IPS-18a (cell line): ENCODE measurements around the gene C1orf198.

Source experiments
- H3K27ac ChIP-seq: one replicate; pipeline ENCODE4 v1.5.1; 2013; ENCODE audit warnings: low read length
- H3K27me3 ChIP-seq: one replicate; pipeline ENCODE4 v1.6.1; 2013; ENCODE audit warnings: mild to moderate bottlenecking, low read length; ENCODE audit not compliant: control insufficient read depth, insufficient read depth
- H3K36me3 ChIP-seq: one replicate; pipeline ENCODE4 v1.6.1; 2013; ENCODE audit warnings: low read depth, low read length; ENCODE audit not compliant: control insufficient read depth
- H3K4me1 ChIP-seq: one replicate; pipeline ENCODE4 v1.6.1; 2013; ENCODE audit warnings: low read depth, low read length; ENCODE audit not compliant: control insufficient read depth
- H3K4me3 ChIP-seq: one replicate; pipeline ENCODE4 v1.5.1; 2013; ENCODE audit warnings: low read length
- H3K9ac ChIP-seq: one replicate; pipeline ENCODE4 v1.6.1; 2013; ENCODE audit warnings: mild to moderate bottlenecking, low read length, moderate library complexity
- H3K9me3 ChIP-seq: one replicate; pipeline ENCODE4 v1.6.1; 2013; ENCODE audit warnings: low read depth, low read length; ENCODE audit not compliant: control insufficient read depth

The C1orf198 gene

DNA sequence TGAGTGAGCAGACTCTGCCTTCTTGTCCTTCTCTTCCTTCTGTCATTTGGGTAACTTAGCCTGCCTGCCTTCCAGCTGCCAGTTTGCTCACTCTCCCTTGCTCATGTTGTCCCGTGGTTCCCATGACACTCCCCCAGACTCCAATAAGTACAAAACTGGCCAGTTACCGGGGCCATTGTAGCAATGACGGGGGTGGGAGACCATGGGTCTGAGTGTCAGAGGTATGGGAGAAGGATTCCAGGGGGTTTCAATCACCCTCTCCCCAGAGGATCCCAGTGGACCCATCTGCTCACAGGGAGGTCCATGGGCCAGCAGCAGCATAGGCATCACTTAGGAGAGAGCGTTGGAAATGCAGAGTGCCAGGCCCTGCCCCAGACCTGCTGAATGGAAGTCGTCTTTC lies 69.8 kb downstream of the C1orf198 start:
- no peaks in the 10 kb centered on the region for H3K9me3 ChIP-seq
- H3K9ac ChIP-seq: no peak overlapping the region
- H3K4me3 ChIP-seq: no peak overlapping the region
- H3K27me3 ChIP-seq: peaks cover 8% of the 10 kb centered on the region
- no peaks in the 10 kb centered on the region for H3K36me3 ChIP-seq
- H3K27ac ChIP-seq: no peak overlapping the region
- no peaks in the 10 kb centered on the region for H3K4me1 ChIP-seq

DNA sequence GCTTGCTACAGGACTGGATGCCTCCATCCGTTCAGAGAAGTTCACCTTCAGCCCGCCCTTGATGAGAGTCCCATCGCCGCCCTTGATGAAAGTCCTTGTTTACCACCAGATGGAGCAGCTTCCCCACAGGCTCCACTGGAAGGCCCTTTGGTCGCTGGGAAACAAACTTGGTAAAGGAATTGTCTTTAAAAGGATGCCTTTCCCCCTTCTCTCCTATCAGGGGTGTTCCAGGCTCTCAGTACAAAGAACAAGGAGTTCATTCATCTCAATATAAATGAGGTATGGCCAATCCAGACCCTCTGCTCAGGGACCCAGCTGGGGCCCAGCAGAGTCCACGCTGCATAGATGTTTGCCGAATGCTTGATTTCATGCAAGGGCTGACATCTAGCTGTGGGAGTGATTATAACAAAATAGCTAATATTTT lies 70.4 kb downstream of the C1orf198 start:
- H3K9ac ChIP-seq: no peak overlapping the region
- H3K36me3 ChIP-seq: no peaks in the 10 kb centered on the region
- H3K4me3 ChIP-seq: no peak overlapping the region
- no peaks in the 10 kb centered on the region for H3K4me1 ChIP-seq
- no peak overlapping the region for H3K27ac ChIP-seq
- no peaks in the 10 kb centered on the region for H3K9me3 ChIP-seq
- H3K27me3 ChIP-seq: peaks cover 8% of the 10 kb centered on the region

DNA sequence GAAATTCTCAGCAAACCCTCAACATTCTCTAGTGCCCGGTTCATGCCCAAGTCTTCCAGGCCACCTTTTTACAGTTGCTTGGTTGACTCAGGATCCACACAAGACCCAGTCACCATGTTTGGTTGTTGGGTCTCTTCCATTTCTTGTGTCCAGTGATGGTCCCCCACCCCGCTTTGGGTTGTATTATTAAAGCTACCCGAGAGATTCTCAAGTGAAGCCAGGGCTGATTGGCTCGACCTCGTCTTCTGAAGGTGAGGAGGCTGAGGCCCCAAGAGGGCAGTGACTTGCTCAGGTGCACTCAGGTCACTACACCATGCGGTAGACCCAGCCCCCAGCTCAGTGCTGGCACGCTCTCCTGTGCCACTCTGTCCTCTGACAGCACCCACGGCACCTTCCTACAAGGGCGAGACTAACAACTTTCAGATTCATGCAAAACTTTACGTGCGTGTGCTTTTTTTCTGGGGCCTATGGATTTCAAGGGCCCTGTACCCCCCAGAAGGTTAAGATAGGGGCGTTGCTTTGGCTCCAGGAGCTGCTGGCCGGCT lies 70.9 kb downstream of the C1orf198 start:
- no peak overlapping the region for H3K4me3 ChIP-seq
- H3K27me3 ChIP-seq: peaks cover 8% of the 10 kb centered on the region
- H3K9ac ChIP-seq: no peak overlapping the region
- H3K27ac ChIP-seq: no peak overlapping the region
- H3K4me1 ChIP-seq: no peaks in the 10 kb centered on the region
- no peaks in the 10 kb centered on the region for H3K9me3 ChIP-seq
- no peaks in the 10 kb centered on the region for H3K36me3 ChIP-seq

DNA sequence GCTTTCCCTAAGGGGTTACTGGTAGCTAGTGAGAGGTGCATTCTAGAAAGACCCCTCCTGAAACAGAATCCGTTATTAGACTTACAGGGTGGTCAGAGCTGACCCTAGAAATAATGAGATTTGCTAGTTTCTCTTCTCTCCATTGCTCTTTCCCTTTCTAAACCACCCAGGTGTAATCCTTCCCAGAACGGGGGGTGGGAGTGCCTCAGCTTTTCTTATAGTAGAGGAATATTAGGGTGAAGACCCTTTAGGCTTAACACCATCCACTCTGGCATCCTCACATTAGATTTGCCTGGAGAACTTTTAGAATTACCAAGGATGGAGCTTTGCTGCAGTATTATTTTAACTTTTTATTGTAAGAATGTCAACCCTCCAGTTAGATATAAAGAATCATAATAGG lies 71.7 kb downstream of the C1orf198 start:
- peaks cover 8% of the 10 kb centered on the region for H3K27me3 ChIP-seq
- H3K4me1 ChIP-seq: no peaks in the 10 kb centered on the region
- no peaks in the 10 kb centered on the region for H3K9me3 ChIP-seq
- H3K4me3 ChIP-seq: no peak overlapping the region
- no peak overlapping the region for H3K9ac ChIP-seq
- no peaks in the 10 kb centered on the region for H3K36me3 ChIP-seq
- no peak overlapping the region for H3K27ac ChIP-seq

DNA sequence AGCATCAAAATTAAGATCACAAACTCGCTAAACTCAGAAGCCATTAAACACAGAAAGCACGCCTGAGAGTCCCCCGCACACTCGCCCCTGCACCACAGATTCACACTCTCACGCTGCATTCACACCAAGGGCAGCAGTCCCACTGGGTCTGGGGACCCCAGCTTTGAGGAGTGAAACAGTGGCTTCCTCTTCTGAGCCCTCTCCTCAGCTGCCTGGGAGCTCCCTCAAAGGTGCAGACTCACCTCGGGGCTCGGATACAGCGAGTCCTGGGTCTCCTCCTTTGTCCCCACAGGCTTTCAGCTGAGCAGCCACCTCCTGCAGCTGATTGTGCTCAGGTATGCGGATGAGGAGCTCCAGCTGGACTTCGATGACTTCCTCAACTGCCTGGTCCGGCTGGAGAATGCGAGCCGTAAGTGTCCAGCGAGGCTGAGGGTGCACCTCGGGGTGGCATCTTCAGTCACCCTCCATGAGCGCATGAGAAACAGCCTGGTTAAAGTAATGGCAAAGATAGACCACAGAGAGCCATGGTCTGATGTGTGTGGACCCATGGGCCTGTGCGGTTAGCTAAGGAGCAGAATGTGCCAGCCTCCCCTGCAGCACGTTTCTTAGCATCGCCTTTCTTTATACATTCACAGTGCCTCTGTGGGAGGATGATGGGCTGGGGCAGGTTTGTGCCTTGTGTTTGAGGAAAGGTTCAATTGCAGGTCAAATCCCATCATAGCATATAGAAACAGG lies 73.3 kb downstream of the C1orf198 start:
- Histone ChIP-seq H3K9ac (no peak overlapping the region), H3K27ac (no peak overlapping the region), H3K36me3 (no peaks in the 10 kb centered on the region), H3K9me3 (no peaks in the 10 kb centered on the region), H3K4me3 (no peak overlapping the region), H3K4me1 (no peaks in the 10 kb centered on the region), H3K27me3 (peaks cover 10% of the 10 kb centered on the region)

DNA sequence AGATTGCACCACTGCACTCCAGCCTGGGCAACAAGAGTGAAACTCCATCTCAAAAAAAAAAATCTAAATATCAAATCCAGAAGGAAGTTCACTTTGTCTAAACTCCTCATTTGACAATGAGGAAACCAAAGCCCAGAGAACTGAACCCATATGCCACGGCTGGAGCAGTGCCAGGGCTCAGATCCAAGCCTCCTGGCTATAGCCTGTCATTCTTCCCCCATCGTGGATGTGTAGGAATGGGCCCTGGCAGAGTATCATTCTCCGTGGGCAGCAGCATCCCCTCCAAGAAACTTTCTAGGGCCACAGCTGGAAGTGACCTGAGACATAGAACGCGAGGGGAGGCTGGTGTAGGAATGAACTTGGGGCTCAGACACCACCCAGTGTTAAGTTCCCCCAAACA lies 73.9 kb downstream of the C1orf198 start:
- no peak overlapping the region for H3K4me3 ChIP-seq
- no peaks in the 10 kb centered on the region for H3K36me3 ChIP-seq
- no peaks in the 10 kb centered on the region for H3K9me3 ChIP-seq
- no peak overlapping the region for H3K9ac ChIP-seq
- no peaks in the 10 kb centered on the region for H3K4me1 ChIP-seq
- peaks cover 16% of the 10 kb centered on the region for H3K27me3 ChIP-seq
- H3K27ac ChIP-seq: no peak overlapping the region

DNA sequence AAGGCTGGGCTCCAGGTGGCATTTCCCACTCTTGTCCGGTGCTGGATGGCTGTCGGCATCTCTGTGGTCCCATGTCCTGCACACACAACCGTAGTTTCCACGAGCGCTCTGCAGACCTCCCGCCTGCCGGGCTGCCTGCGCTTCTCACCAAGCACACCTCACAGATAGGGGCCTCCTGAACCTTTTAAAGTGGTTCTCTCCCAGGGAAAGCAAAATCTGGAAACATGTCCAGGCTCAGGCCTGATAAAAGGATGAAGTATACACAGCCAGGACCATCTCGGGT lies 74.9 kb downstream of the C1orf198 start:
- H3K4me1 ChIP-seq: no peaks in the 10 kb centered on the region
- H3K27me3 ChIP-seq: peaks cover 26% of the 10 kb centered on the region
- no peaks in the 10 kb centered on the region for H3K36me3 ChIP-seq
- no peak overlapping the region for H3K9ac ChIP-seq
- H3K4me3 ChIP-seq: no peak overlapping the region
- no peak overlapping the region for H3K27ac ChIP-seq
- no peaks in the 10 kb centered on the region for H3K9me3 ChIP-seq

DNA sequence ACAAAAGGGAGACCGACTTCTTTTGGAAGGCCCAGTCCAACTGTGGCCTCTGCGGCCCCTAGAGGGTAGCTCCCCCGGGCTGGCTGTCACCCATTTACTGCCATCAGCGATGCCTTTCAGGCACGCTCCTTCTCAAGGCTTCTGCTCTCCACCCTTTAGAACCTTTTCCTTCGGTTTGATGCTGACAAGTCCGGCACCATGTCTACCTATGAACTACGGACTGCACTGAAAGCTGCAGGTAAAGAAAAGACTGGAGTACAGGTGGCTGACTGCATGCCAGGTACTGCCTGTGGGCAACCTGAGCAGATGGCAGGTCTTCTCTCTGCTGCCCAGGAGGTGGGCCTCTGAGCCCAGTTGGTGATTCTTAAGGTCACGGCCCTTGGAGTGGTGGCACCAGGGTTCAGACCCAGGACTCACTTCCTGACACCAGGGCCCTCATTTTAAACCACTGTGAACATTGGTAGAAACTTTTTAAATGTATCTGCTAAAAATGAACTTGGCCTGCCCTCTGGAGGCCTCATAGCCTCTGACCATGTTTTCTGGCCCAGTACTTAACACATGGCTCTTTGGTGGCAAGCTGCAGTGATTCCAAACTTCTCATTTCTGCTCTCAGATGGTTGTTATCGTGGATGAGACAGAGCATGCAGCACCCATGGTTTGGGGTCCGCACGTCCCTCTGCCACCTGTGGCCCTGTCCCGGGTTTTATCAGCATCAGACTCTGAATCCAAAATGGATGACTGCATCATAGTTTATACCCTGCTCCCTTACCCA lies 75.4 kb downstream of the C1orf198 start:
- Histone ChIP-seq H3K27me3 (peaks cover 31% of the 10 kb centered on the region), H3K4me3 (no peak overlapping the region), H3K36me3 (no peaks in the 10 kb centered on the region), H3K9ac (no peak overlapping the region), H3K27ac (no peak overlapping the region), H3K4me1 (no peaks in the 10 kb centered on the region), H3K9me3 (no peaks in the 10 kb centered on the region)

DNA sequence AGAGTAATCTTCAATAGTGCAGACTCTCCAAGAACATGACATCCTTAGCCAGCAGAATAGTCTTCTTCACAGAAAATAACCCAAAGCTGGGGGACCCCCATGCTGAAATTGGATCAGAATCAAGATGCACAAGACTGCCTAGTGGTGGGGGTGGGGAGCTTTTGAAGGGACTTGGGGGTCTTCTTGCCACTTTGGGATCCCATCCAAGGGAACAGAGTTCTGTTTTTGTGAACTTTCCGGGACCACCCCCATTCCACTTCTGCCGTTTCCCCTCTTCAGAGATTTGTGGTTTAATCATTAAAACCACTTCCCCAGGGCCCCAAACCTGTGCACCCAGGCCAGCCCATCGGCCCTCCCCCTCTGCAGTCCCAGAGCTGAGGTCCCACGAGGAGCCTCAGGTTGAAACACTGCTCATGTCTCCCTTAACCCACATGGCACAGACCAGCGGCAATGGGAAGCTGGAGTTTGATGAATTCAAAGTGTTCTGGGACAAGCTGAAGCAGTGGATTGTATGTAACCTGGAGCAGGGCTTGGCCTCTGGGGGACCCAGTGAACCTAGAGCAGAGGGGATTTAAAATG lies 76.2 kb downstream of the C1orf198 start:
- H3K9me3 ChIP-seq: no peaks in the 10 kb centered on the region
- H3K36me3 ChIP-seq: no peaks in the 10 kb centered on the region
- H3K9ac ChIP-seq: no peak overlapping the region
- H3K27me3 ChIP-seq: peaks cover 33% of the 10 kb centered on the region
- no peaks in the 10 kb centered on the region for H3K4me1 ChIP-seq
- no peak overlapping the region for H3K4me3 ChIP-seq
- H3K27ac ChIP-seq: no peak overlapping the region

DNA sequence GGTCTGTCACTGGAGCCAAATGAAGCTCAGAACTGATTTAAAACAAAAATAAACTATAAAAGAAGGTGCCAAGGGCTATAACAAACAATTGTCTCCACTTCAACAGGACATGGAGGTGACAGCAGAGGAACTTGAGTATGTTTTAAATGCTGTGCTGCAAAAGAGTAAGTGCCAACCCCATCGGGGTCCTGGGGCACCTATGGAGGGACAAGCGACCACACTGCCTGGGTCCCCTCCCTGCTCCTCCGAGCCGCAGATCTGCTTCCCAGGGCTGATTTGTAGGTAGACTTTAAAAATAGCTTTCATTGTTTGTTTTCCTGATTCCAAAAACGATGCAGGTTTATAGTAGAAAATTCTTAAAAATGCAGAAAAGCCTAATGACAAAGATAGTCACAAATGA lies 78.3 kb downstream of the C1orf198 start:
- no peak overlapping the region for H3K4me3 ChIP-seq
- H3K27me3 ChIP-seq: peaks cover 51% of the 10 kb centered on the region
- no peaks in the 10 kb centered on the region for H3K9me3 ChIP-seq
- H3K4me1 ChIP-seq: peaks cover 5% of the 10 kb centered on the region
- no peaks in the 10 kb centered on the region for H3K36me3 ChIP-seq
- H3K27ac ChIP-seq: no peak overlapping the region
- H3K9ac ChIP-seq: no peak overlapping the region

DNA sequence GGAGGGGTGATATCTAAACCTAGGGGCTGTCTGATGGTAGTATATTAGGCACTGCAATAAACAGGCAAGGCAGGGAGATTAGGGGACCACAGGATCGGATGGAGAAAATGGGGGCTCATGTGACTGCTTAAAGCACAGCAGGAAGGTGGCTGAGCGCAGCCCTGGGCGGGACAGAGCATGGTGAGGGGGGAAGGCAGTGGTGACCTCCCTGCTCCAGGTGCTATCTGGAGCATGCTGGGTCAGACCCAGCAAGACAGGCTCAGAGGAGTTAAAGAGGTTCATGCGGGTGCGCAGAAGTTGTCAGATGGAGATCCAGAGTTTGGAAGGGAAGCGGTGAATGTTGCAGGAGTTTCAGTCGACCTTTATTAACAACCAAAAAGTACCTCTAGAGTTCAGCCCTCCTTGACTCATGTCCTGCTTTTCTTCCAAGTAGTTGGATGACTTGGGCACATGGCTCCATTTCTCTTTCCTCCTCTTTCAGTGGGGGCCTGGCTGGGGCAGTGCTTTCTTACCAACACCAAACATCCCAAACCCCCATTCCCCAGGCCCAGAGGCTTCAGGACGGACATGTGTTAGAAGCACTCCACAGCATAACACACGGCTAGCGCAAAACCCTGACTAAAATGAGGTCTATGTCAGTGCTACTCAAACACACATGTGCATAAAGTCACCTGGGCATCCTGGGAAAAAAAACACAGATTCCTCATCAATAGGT lies 79.6 kb downstream of the C1orf198 start:
- H3K9me3 ChIP-seq: no peaks in the 10 kb centered on the region
- no peaks in the 10 kb centered on the region for H3K36me3 ChIP-seq
- peaks cover 8% of the 10 kb centered on the region for H3K4me1 ChIP-seq
- no peak overlapping the region for H3K4me3 ChIP-seq
- H3K27me3 ChIP-seq: peaks cover 65% of the 10 kb centered on the region
- H3K9ac ChIP-seq: no peak overlapping the region
- H3K27ac ChIP-seq: no peak overlapping the region
